ENCODE results near the gene POLA2.
"Not testable (repeated sequence)": the region's sequence is repeated elsewhere in the genome, so short reads cannot be mapped to it uniquely, and the experiment has no call there.

The POLA2 gene

GRCh38 chr11:65261591-65262380 lies at the start of gene POLA2:
Gene POLA2, plus strand, starts transcription at chr11:65261962. Its CDS starts 331 bp downstream, at chr11:65262293.
- DNase-seq, result peak; percentile 93

GRCh38 chr11:65212226-65212801 lies 49.4 kb upstream of the POLA2 start:
- DNase-seq, result no peak

- no peak for DNase-seq
These were observed 48.2 kb upstream of the POLA2 start for GRCh38 chr11:65213322-65214211.

GRCh38 chr11:65214212-65214845 lies 47.4 kb upstream of the POLA2 start:
- DNase-seq, result no peak

- DNase-seq, result no peak
These were observed 46.2 kb upstream of the POLA2 start for GRCh38 chr11:65215441-65216076.

- DNase-seq, result no peak
These were observed 44.9 kb upstream of the POLA2 start for GRCh38 chr11:65216830-65217229.

GRCh38 chr11:65217441-65218423 lies 44.0 kb upstream of the POLA2 start:
- DNase-seq, result no peak

- no peak for DNase-seq
These were observed 43.3 kb upstream of the POLA2 start for GRCh38 chr11:65218446-65218845.

GRCh38 chr11:65219930-65220213 lies 41.9 kb upstream of the POLA2 start:
- peak; percentile 18 for DNase-seq

- DNase-seq, result no peak
These were observed 40.7 kb upstream of the POLA2 start for GRCh38 chr11:65221026-65221425.

- no peak for DNase-seq
These were observed 38.8 kb upstream of the POLA2 start for GRCh38 chr11:65223011-65223410.

- peak; percentile 68 for DNase-seq
These were observed 36.9 kb upstream of the POLA2 start for GRCh38 chr11:65224930-65225278.

- peak; percentile 65 for DNase-seq
These were observed 36.3 kb upstream of the POLA2 start for GRCh38 chr11:65225279-65226102.

GRCh38 chr11:65226103-65226442 lies 35.7 kb upstream of the POLA2 start:
- no peak for DNase-seq

GRCh38 chr11:65227879-65228278 lies 33.9 kb upstream of the POLA2 start:
- no peak for DNase-seq

GRCh38 chr11:65236194-65237059 lies 25.3 kb upstream of the POLA2 start:
- no peak for DNase-seq

- DNase-seq, result not testable (repeated sequence)
These were observed 23.5 kb upstream of the POLA2 start for GRCh38 chr11:65238302-65238701.

GRCh38 chr11:65241134-65241533 lies 20.6 kb upstream of the POLA2 start:
- DNase-seq, result no peak

- no peak for DNase-seq
These were observed 20.1 kb upstream of the POLA2 start for GRCh38 chr11:65241692-65242091.

GRCh38 chr11:65242389-65242788 lies 19.4 kb upstream of the POLA2 start:
- no peak for DNase-seq
